K562 (cell line): ENCODE results near the gene CDT1. TPM values are rescaled to one million over a fixed set of nuclear protein-coding genes. Genes with fewer than 3 reads are reported as not detected.

Experiments used
- ARNT ChIP-seq, 2 experiments: fragments of 450-650 bp; IDR thresholded peaks; 2 replicates each; pipeline ENCODE4 v1.6.1; 2016; ENCODE audit warnings: mild to moderate bottlenecking in 1 of 2
- ATF7 ChIP-seq: fragments of 450-650 bp; IDR thresholded peaks from 2 replicates; pipeline ENCODE4 v1.7.1; 2014; ENCODE audit warnings: mild to moderate bottlenecking, moderate library complexity
- CSDE1 ChIP-seq, 2 experiments: fragments of 450-650 bp; IDR thresholded peaks; 2 replicates each; pipeline ENCODE4 v1.6.1; 2016; ENCODE audit warnings: mild to moderate bottlenecking in 1 of 2
- KLF10 ChIP-seq: fragments of 250-450 bp; sonication (Bioruptor Pico); IDR thresholded peaks from 2 replicates; pipeline ENCODE4 v1.6.1; 2021; ENCODE audit warnings: matching md5 sums
- POLR2B ChIP-seq: fragments of 450-650 bp; IDR thresholded peaks from 2 replicates; pipeline ENCODE4 v1.6.1; 2018; ENCODE audit warnings: low read depth; ENCODE audit not compliant: partially characterized antibody
- PTBP1 ChIP-seq: fragments of 200-400 bp; formaldehyde crosslinking; IDR thresholded peaks from 2 replicates; pipeline ENCODE4 v1.6.1; 2017; ENCODE audit warnings: low read depth, low read length
- TCFL5 ChIP-seq: fragments of 250-450 bp; sonication (Bioruptor Pico); conservative IDR thresholded peaks from 2 replicates; pipeline ENCODE4 v1.6.1; 2021; ENCODE audit warnings: mild to moderate bottlenecking, moderate library complexity, matching md5 sums
- ZFP30 ChIP-seq: fragments of 250-450 bp; sonication (Bioruptor Pico); IDR thresholded peaks from 2 replicates; pipeline ENCODE4 v1.8.0; 2022; ENCODE audit warnings: moderate library complexity, mild to moderate bottlenecking, inconsistent platforms, borderline replicate concordance
- polyA plus RNA-seq, 8 experiments: library from polyadenylated mRNA; depleted of rRNA in 4 of 8; stranded (reverse) in 5 of 8; unstranded in 3 of 8; fragments of >200 nt; fragmentation: Nextera tagmentation in 2 of 8; fragmentation: Illumina TruSeq in 1 of 8; extraction: Ambion mirVana in 2 of 8; extraction: Trizol in 1 of 8; gene quantifications; 2 replicates each; pipeline versions ENCODE4 v1.2.1 to v1.2.3, GENCODE V29; 2011 to 2014; ENCODE audit warnings: inconsistent platforms in 1 of 8, missing spikeins in 1 of 8
- total RNA-seq, 7 experiments: library from RNA; depleted of rRNA in 6 of 7; stranded (reverse); fragments of >200 nt in 6 of 7; fragmentation: Illumina TruSeq in 2 of 7; extraction: Trizol in 2 of 7; gene quantifications; 2 replicates each; pipeline versions ENCODE4 v1.2.1 to v1.2.3, GENCODE V29; 2011 to 2021; ENCODE audit warnings: low replicate concordance in 1 of 7
- TF ChIP-seq, protein P1 (sequence below), 2 experiments: IDR thresholded peaks; 2 replicates each; pipeline ENCODE4 v1.6.1; 2011; ENCODE audit warnings: borderline replicate concordance in 1 of 2, control low read depth in 1 of 2, low read depth in 1 of 2, low read length in 1 of 2, mild to moderate bottlenecking in 1 of 2, mixed read lengths in 1 of 2, moderate library complexity in 1 of 2; ENCODE audit not compliant: insufficient read depth in 1 of 2, insufficient read length in 1 of 2, poor library complexity in 1 of 2, severe bottlenecking in 1 of 2; ENCODE audit errors: extremely low read depth in 1 of 2

Gene CDT1
- total and polyA plus RNA-seq, 9 of the 15 experiments (the other 6 are each of a cell fraction or from before 2014, with no cell fraction given), result 0.92 to 178 (median 14.2) TPM

DNA sequence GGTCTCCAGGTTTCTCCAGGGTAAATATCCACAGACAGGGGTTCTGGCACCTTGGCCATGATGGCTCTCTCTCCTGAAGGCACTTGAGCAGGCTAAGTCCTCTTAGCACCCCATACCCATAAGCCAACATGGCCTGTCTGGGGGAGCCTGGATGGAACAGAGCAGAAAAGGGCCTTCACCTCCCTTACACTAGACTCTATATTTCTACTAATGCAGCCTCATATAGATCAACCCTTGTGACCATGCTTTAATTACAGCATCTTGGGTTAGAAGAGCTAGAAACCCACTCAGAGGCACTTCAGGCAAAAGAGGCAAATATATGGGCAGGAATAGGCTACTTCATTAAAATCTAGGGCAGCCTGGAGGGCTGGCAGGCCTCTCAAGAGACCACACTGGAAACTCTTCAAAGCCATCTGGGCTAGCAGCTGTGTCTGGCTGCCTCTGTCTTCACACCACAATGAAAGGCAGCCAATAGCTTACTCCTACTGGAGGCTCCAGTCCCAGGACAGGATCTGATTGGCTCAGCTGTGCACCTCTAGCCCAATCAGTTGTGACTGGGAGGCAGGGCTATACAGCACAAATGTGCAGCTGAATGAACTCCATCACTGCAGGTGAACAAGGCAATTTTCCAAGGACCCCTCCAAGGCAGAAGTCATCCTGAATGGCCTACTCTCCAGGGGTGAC, 4.7 kb upstream of the CDT1 start (continued):
- TF ChIP-seq PTBP1 (no peak), ATF7 (no peak), TCFL5 (CRISPR knock-in tag) (no peak), CSDE1 (IDR thresholded peaks at IDR 0.05) (no peak), ZFP30 (CRISPR knock-in tag) (no peak), ARNT (IDR thresholded peaks at IDR 0.05) (no peak), KLF10 (no peak), POLR2B (no peak)
- TF ChIP-seq, protein P1, sequence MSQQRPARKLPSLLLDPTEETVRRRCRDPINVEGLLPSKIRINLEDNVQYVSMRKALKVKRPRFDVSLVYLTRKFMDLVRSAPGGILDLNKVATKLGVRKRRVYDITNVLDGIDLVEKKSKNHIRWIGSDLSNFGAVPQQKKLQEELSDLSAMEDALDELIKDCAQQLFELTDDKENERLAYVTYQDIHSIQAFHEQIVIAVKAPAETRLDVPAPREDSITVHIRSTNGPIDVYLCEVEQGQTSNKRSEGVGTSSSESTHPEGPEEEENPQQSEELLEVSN (IDR thresholded peaks at IDR 0.05; ENCODE audit: borderline replicate concordance in 1 of 2, extremely low read depth in 1 of 2, insufficient read depth in 1 of 2, insufficient read length in 1 of 2, low read depth in 1 of 2, low read length in 1 of 2, poor library complexity in 1 of 2, severe bottlenecking in 1 of 2), result peak; percentile 11 to 69
